Posterior cingulate gyrus (tissue), 11 donors: Measurements from ENCODE around the gene STON2.
"Not testable (repeated sequence)": the region's sequence is repeated elsewhere in the genome, so short reads cannot be mapped to it uniquely, and the experiment has no call there.

Experiments used
- DNase-seq, 10 donors: peaks; one replicate each; pipeline versions ENCODE4 v3.0.0 to v3.0.0-alpha.2; 2020 to 2021; ENCODE audit warnings: mixed read lengths in 3 of 10
- intact Hi-C: fragments of 100-400 bp; cut with DNase I; formaldehyde crosslinking; loops from one replicate; pipeline ENCODE4 v1.15.1; 2023

STON2 gene, protein sequence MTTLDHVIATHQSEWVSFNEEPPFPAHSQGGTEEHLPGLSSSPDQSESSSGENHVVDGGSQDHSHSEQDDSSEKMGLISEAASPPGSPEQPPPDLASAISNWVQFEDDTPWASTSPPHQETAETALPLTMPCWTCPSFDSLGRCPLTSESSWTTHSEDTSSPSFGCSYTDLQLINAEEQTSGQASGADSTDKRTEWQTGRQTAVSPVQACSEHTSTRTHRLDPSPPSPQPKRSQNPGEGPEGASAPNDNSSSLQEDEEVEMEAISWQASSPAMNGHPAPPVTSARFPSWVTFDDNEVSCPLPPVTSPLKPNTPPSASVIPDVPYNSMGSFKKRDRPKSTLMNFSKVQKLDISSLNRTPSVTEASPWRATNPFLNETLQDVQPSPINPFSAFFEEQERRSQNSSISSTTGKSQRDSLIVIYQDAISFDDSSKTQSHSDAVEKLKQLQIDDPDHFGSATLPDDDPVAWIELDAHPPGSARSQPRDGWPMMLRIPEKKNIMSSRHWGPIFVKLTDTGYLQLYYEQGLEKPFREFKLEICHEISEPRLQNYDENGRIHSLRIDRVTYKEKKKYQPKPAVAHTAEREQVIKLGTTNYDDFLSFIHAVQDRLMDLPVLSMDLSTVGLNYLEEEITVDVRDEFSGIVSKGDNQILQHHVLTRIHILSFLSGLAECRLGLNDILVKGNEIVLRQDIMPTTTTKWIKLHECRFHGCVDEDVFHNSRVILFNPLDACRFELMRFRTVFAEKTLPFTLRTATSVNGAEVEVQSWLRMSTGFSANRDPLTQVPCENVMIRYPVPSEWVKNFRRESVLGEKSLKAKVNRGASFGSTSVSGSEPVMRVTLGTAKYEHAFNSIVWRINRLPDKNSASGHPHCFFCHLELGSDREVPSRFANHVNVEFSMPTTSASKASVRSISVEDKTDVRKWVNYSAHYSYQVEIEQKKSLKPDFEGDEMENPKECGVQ

DNA sequence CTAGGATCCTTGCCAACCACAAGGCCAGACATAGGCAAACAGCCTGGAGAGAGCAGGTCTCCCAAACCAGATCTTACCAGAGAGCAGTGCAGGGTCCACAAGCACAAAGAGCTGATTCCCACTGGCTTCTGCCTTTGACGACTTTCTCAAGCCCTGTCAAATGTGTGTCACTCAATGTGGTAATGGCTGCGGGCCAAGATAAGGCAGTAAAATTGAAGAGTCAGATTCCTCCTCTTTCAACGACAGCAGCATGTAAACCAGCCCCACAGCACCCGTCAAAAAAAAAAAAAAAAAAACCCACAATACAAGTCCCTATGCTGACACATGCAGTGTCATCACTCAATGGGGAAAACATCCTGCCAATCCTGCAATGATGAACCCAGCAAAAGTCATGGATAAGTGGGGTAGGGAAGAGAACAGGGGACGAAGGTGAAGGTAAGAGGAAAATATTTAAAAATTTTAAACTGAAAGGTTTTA lies at the start of gene STON2:
Gene STON2, minus strand, starts transcription at position 123 of the 477 bp plus-strand sequence. CDS start 1,942 bp downstream, outside the sequence.
- intact Hi-C loops, result no loop called here
- no peak for DNase-seq

DNA sequence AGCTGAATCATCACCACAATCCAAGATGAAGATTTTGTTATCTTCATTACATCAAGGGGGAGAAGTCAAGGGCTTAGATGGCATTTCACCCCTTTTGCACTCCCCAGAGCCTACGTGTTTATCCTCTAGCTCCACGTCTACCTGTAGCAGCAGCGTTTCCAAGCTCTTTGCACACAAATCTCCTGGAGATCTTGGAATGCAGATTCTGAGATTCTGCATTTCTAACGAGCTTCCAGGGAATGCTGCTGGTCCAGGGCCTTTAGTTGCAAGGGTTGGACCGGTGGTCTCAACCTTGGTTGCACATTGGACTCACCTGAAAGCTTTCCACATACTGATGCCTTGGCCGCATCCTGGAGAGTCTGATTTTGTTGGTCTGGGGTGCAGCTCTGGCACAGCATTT lies 49.5 kb upstream of the STON2 start:
- intact Hi-C loops, result no loop called here

DNA sequence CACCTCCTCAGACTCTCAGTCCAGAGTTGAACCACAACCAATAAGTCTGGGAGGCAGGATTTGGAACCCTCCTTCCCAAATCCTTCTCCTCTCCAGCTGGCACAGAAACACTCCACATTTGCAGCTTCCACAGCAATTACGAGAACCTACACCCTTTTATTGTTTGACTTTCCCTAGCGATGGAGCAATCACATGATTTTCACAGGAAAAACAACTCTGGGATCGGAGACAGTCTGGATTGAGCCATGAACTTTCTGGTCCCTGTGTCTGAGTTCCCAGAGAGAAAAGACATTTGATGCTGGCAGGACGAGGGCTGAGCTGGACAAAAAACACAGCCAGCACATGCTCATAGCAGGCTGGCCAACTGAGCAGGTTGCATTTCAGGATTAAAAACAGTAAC lies 49.0 kb upstream of the STON2 start:
- no peak for DNase-seq
- intact Hi-C loops, result no loop called here

More for the DNA sequence above, 49.5 kb upstream of the STON2 start:
- no peak for DNase-seq

DNA sequence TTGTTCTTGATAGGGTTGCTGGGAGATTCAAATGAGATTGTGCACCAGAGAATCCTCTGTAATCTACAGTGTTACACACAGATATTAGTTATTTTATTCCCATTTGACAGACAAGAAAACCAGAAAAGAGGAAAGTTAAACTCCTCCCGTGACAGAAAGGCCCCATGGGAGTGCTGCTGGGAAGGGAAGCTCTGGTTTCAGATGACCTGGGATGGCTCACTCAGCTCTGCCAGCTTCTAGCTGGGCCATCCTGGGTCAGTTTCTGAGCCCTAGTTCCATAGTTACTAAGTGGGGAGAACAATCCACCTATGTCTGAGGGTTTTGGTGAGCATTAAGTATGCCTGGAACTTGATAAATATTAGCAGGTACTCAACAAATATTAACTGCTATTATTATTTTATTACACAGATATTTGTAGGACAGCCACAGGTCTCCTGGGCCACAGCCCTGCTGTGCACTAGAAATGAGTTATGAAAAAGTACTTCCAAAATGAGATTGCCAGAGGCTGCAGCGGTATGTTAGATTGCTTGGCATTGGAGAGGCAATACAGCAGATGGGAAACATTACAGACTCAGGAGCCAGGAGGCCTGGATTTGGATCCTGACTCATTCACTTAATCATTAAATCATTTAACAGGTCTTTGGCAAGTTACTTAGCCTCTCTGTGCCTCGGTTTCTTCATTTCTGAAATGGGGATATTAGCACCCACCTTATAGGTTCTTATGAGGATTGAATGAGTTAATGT lies 47.1 kb upstream of the STON2 start:
- intact Hi-C loops, result no loop called here
- no peak for DNase-seq

GRCh38 chr14:81446279-81447007 lies 46.3 kb upstream of the STON2 start:
- no peak for DNase-seq
- intact Hi-C loops, result no loop called here

DNA sequence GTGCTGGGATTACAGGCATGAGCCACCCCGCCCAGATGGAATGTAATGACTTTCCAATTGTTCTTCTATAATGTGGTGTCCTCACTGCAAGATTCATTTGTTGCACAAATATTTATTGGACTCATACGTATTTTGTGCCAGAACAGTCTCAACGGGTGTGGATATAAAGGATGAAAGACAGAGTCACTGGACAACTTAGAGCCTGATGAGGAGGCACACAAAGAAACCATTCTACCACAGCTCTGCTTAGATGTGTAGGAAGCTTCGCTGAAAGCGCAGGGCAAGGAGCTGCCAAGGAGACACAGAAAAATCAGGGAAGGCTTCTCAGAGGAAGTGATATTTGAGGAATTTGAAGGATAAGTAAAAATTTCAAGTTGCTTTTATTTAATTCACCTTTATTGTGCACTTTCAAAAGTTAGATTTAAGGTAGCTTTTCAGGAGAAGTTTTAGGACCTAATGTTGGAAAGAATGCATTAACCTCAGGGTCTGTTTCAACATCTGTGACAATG lies 41.6 kb upstream of the STON2 start:
- intact Hi-C loops, result no loop called here
- no peak for DNase-seq

- intact Hi-C loops, result no loop called here
These were observed 39.9 kb upstream of the STON2 start for GRCh38 chr14:81440041-81440440.

GRCh38 chr14:81437244-81437643 lies 37.1 kb upstream of the STON2 start:
- intact Hi-C loops, result no loop called here
- DNase-seq, result no peak

More at GRCh38 chr14:81440041-81440440, 39.9 kb upstream of the STON2 start:
- DNase-seq, result no peak

GRCh38 chr14:81436296-81437138 lies 36.4 kb upstream of the STON2 start:
- intact Hi-C loops, result no loop called here

GRCh38 chr14:81435391-81436295 lies 35.5 kb upstream of the STON2 start:
- peak in 4 of 10 donors; percentile 19 to 81 (median 32) for DNase-seq
- intact Hi-C loops, result no loop called here

More at GRCh38 chr14:81436296-81437138, 36.4 kb upstream of the STON2 start:
- peak; percentile 58 to 96 (median 71) for DNase-seq

GRCh38 chr14:81435048-81435390 lies 34.9 kb upstream of the STON2 start:
- intact Hi-C loops, result no loop called here
- no peak for DNase-seq

DNA sequence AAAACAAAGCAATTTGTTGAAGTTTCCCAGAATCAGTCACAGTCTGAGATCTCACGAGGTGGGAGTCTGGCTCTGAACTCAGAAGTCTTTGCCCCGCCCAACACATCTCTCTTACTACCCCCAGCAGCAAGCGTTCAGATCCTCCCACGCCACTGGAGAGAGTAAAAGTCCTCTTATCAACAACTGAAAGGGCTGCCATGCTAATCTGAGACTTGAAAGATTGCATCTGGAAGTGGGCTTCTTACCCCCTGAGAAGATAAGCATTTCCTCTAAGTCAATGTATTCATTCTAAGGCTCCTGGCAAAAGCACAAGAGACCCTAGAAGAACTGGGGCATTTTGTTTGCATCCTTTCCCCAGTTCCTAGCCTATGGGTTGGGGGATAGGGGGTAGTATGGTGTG lies 34.1 kb upstream of the STON2 start:
- DNase-seq, result no peak
- intact Hi-C loops, result no loop called here

DNA sequence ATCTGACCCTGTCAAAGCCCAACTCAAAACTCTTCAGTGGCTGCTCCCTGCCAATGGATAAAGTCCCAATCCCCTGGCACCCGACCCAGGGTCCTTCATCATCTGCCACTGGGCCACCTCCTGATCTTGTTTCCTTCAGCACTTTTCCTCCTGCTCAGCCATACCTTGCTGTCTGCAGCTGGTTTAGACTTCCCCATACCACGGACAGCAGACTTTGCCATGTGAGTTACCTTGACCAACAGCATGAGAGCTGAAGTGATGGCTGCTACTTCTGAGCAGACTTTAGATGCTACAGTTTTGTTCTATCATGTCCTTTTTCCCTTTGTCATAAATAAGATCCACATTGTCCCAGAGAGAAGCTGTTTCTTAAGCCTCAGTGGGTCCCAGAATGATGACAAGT lies 33.3 kb upstream of the STON2 start:
- intact Hi-C loops, result no loop called here
- no peak for DNase-seq

DNA sequence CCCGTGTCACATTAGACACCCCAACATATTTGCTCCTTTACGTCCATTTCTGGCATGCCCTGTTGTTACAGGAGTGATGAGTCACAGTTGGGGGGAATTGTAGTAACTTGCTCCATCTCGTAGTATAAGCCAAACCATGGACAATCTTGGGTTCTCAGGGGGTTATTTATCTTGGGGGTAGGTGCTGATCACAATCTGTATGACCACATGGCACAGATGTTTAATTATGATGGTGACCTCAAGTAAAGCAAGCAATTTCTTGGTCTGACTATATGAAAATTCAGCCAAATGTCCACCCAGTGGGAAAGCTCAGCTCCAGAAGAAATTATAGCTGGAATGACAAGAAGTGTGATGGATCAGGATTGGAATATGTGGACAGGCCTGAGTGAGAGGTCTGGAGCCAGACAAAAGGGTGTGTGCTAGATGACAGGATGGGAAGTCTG lies 32.1 kb upstream of the STON2 start:
- DNase-seq, result no peak
- intact Hi-C loops, result no loop called here

GRCh38 chr14:81430235-81430634 lies 30.1 kb upstream of the STON2 start:
- intact Hi-C loops, result no loop called here

GRCh38 chr14:81429749-81430148 lies 29.6 kb upstream of the STON2 start:
- not testable (repeated sequence) for DNase-seq

More at GRCh38 chr14:81430235-81430634, 30.1 kb upstream of the STON2 start:
- no peak for DNase-seq

DNA sequence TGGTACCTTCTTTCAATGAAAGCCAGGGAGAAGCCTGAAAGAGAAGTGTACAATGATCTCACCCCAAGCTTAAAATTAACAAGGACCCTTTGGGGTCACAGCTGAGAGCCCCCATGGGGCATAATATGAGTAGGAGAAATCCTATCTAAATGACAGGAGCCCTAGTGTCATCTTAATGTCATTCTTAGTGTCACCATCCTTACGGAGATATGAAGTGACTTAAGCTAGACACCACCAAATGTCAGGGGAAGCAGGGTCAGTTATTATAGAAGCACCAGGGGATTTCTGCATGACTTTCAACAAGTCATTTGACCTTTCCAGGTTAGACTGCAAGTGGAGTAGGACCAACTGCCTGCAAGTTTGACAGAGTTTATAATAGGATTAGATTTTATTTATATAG lies 28.9 kb upstream of the STON2 start:
- intact Hi-C loops, result no loop called here
- DNase-seq, result no peak

More at GRCh38 chr14:81429749-81430148, 29.6 kb upstream of the STON2 start:
- intact Hi-C loops, result not testable (repeated sequence)
